HepG2 (cell line): ENCODE results near the gene EPHA10. TPM values are rescaled to one million over a fixed set of nuclear protein-coding genes. Genes with fewer than 3 reads are reported as not detected.
A peak's percentile ranks its signal among the peaks of the same experiment; 100 is the strongest.

ENCODE experiments used
- ATF5 ChIP-seq: sonication (generic); formaldehyde crosslinking; IDR thresholded peaks from 2 replicates; pipeline ENCODE4 v1.4.0; 2020; ENCODE audit warnings: mild to moderate bottlenecking, low read depth, missing genetic modification reagents
- FOXC1 ChIP-seq: sonication (generic); formaldehyde crosslinking; IDR thresholded peaks from 2 replicates; pipeline ENCODE4 v1.8.0; 2022; ENCODE audit warnings: mild to moderate bottlenecking, missing genetic modification reagents, borderline replicate concordance
- FOXK2 ChIP-seq: fragments of 450-650 bp; IDR thresholded peaks from 2 replicates; pipeline ENCODE4 v1.6.1; 2016
- GATAD1 ChIP-seq: IDR thresholded peaks from 2 replicates; pipeline ENCODE4 v1.6.1; 2016; ENCODE audit warnings: missing genetic modification reagents, missing compliant biosample characterization
- HOXA5 ChIP-seq: sonication (generic); formaldehyde crosslinking; IDR thresholded peaks from 2 replicates; pipeline ENCODE4 v1.4.0; 2020; ENCODE audit warnings: missing genetic modification reagents
- JUNB ChIP-seq: sonication (generic); formaldehyde crosslinking; IDR thresholded peaks from 2 replicates; pipeline ENCODE4 v1.8.0; 2022; ENCODE audit warnings: missing genetic modification reagents, mild to moderate bottlenecking, borderline replicate concordance
- MNT ChIP-seq: fragments of 450-650 bp; IDR thresholded peaks from 2 replicates; pipeline ENCODE4 v1.6.1; 2016
- PLSCR1 ChIP-seq: sonication (generic); formaldehyde crosslinking; IDR thresholded peaks from 2 replicates; pipeline ENCODE4 v1.5.0; 2020; ENCODE audit warnings: missing genetic modification reagents, mild to moderate bottlenecking, borderline replicate concordance
- POLR2AphosphoS5 ChIP-seq: IDR thresholded peaks from 2 replicates; pipeline ENCODE4 v1.6.1; 2012; ENCODE audit warnings: low read depth, low read length
- SRSF1 ChIP-seq: fragments of 200-400 bp; formaldehyde crosslinking; optimal IDR thresholded peaks from 2 replicates; pipeline ENCODE3; 2017; ENCODE audit warnings: mild to moderate bottlenecking, low read depth, low read length, moderate library complexity
- THAP7 ChIP-seq: sonication (generic); formaldehyde crosslinking; IDR thresholded peaks from 2 replicates; pipeline ENCODE4 v1.8.1; 2023; ENCODE audit warnings: mild to moderate bottlenecking, missing genetic modification reagents
- ZNF354B ChIP-seq: sonication (generic); formaldehyde crosslinking; IDR thresholded peaks from 2 replicates; pipeline ENCODE4 v1.8.0; 2022; ENCODE audit warnings: mild to moderate bottlenecking, missing genetic modification reagents
- ZNF407 ChIP-seq: sonication (generic); formaldehyde crosslinking; IDR thresholded peaks from one replicate; pipeline ENCODE4 v1.5.1; 2020; ENCODE audit warnings: mild to moderate bottlenecking, missing genetic modification reagents; ENCODE audit errors: not compliant biosample characterization
- ZNF614 ChIP-seq: IDR thresholded peaks from 2 replicates; pipeline ENCODE4 v1.6.1; 2018; ENCODE audit warnings: missing biosample characterization, missing genetic modification reagents, inconsistent platforms, borderline replicate concordance
- ZNF678 ChIP-seq: sonication (generic); formaldehyde crosslinking; IDR thresholded peaks from 2 replicates; pipeline ENCODE4 v1.4.0; 2020; ENCODE audit warnings: mild to moderate bottlenecking, missing genetic modification reagents
- ZNF740 ChIP-seq: sonication (generic); formaldehyde crosslinking; IDR thresholded peaks from 2 replicates; pipeline ENCODE4 v1.4.0; 2020; ENCODE audit warnings: missing genetic modification reagents
- ZNF746 ChIP-seq: sonication (generic); formaldehyde crosslinking; IDR thresholded peaks from 2 replicates; pipeline ENCODE4 v1.8.0; 2022; ENCODE audit warnings: mild to moderate bottlenecking, missing genetic modification reagents
- polyA plus RNA-seq, 8 experiments: library from polyadenylated mRNA; depleted of rRNA in 3 of 8; stranded (reverse) in 7 of 8; unstranded in 1 of 8; fragments of >200 nt; fragmentation: Illumina TruSeq in 4 of 8; extraction: Trizol in 4 of 8; gene quantifications; 2 replicates each; pipeline versions ENCODE4 v1.2.1 to v1.2.3, GENCODE V29; 2011 to 2016; ENCODE audit warnings: low read depth in 4 of 8, missing spikeins in 1 of 8, mixed read lengths in 1 of 8; ENCODE audit not compliant: insufficient read depth in 1 of 8
- total RNA-seq, 5 experiments: library from RNA; depleted of rRNA; stranded (reverse); fragments of >200 nt; fragmentation: Illumina TruSeq; extraction: Trizol; gene quantifications; 2 replicates each; pipeline ENCODE4 v1.2.3, GENCODE V29; 2016; ENCODE audit warnings: low read depth in 1 of 5

Gene EPHA10
- total and polyA plus RNA-seq, 2 of the 13 experiments (the other 11 are each of a cell fraction or from before 2014, with no cell fraction given) = 0.11 to 0.58 TPM

GRCh38 chr1:37692078-37692833 is 72.7 kb downstream of the EPHA10 start, which contains the start of gene CDCA8 (continued):
- TF ChIP-seq ZNF407 (CRISPR knock-in tag) (no peak), ZNF614 (CRISPR knock-in tag) (no peak), ZNF746 (no peak), ZNF354B (CRISPR knock-in tag) (no peak), FOXC1 (CRISPR knock-in tag) (no peak), ATF5 (CRISPR knock-in tag) (no peak), ZNF678 (CRISPR knock-in tag) (no peak), PLSCR1 (CRISPR knock-in tag) (no peak), THAP7 (CRISPR knock-in tag) (no peak), GATAD1 (CRISPR knock-in tag) (peak; percentile 98), MNT (peak; percentile 64), POLR2AphosphoS5 (peak; percentile 57; the same call in 1 of the 2 replicates), ZNF740 (CRISPR knock-in tag) (no peak), HOXA5 (CRISPR knock-in tag) (peak; percentile 51; the same call in 1 of the 2 replicates), SRSF1 (peak; percentile 25), JUNB (CRISPR knock-in tag) (no peak), FOXK2 (peak; percentile 55)
